ENCODE measurements around the gene CPZ.

Gene CPZ

DNA sequence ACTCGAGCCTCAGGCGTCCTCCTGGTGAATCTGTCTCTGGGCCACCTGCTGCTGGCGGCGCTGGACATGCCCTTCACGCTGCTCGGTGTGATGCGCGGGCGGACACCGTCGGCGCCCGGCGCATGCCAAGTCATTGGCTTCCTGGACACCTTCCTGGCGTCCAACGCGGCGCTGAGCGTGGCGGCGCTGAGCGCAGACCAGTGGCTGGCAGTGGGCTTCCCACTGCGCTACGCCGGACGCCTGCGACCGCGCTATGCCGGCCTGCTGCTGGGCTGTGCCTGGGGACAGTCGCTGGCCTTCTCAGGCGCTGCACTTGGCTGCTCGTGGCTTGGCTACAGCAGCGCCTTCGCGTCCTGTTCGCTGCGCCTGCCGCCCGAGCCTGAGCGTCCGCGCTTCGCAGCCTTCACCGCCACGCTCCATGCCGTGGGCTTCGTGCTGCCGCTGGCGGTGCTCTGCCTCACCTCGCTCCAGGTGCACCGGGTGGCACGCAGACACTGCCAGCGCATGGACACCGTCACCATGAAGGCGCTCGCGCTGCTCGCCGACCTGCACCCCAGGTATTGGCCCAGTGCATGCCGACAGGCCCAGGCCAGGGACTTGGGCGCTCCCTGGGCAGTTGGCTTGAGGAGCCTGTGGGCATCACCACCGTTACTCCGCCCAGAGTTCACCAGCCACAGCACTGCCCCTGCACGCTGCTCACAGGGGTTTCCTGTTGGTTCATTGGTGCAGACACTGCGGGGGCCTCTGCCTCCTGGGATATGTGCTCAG, 11.3 kb upstream of the CPZ start:
- DNase-seq (ENCODE audit: low spot score): no peak

GRCh38 chr4:8582016-8582415, 10.5 kb upstream of the CPZ start:
- no peak for DNase-seq (ENCODE audit: low spot score)

GRCh38 chr4:8582436-8582835, 10.1 kb upstream of the CPZ start:
- no peak for DNase-seq (ENCODE audit: low spot score)

DNA sequence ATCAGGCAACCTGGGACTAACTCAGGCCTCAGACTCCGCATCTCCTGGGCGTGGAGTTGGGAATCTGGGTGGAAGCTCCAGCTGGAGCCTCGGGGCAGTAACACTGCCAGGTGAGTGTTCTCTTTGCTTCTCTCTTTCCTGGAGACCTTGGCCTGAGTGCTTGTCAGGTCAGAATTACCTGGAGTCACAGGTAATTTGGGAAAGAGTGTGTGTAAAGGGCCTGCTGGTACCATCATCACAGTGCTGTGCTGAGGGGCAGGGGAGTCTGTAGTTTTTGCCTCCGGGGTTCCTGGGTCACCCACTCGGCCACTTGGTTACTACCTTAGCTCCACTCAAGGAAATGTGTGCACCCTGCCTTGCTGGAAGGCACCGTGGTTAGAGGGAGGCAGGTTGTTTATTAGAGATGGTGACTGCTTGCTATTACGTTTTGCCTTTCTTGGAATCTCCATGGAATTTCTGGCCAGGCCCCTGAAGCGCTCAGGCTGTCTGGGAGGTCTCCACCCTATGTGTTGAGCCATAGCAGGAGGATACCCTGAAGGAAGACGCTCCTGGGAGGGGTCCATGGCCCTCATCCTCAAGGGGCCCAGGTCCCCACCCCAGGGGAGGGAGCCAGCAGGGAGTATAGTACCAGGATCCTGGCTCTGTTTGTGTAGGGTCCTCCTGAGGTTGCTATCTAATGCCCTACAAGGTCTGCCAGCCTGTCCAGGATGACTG, 9.5 kb upstream of the CPZ start:
- no peak for DNase-seq (ENCODE audit: low spot score)

DNA sequence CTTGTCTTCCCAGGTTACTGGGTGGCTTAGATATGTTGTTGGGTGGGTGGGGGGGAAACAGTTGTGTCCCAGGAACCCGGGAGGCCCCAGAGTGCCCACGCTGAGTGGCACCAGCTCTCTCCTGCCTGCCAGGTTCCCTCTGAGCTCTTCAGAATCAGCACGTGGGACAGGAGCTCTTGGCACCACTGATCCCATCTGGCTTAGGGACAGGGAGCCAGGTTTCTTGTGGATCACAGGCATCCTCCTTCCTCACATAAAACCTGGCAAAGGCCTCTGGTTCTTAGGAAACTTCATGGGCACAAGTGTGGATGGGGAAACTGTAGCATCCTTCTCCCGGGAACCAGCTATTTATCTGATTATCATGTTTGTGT, 8.9 kb upstream of the CPZ start:
- DNase-seq (ENCODE audit: low spot score): no peak

- peak; percentile 55 for DNase-seq (ENCODE audit: low spot score)
Measured at GRCh38 chr4:8585186-8585585, 7.4 kb upstream of the CPZ start.

GRCh38 chr4:8585721-8586212, 6.8 kb upstream of the CPZ start:
- no peak for DNase-seq (ENCODE audit: low spot score)

DNA sequence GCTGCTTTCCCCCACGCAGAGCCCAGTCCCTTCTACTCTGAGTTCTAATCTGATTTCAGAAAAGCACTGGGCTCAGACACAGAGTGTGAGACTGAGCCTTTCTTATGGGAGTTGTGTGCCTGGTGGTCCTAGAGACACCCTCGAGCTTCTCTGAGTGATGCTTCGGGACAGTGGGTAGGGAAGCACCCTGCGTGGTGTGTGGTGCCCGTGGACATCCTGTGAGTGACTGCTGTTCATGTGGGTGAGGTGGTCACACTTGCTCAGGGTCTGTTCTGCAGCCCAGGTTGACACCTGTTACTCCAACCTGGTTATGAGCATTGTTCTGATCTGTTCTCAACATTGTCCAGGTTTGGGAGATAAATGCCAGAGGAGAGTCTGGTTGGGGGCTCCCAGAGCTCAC, 6.3 kb upstream of the CPZ start:
- DNase-seq (ENCODE audit: low spot score): no peak

GRCh38 chr4:8586671-8587468, 5.7 kb upstream of the CPZ start:
- DNase-seq (ENCODE audit: low spot score): no peak

DNA sequence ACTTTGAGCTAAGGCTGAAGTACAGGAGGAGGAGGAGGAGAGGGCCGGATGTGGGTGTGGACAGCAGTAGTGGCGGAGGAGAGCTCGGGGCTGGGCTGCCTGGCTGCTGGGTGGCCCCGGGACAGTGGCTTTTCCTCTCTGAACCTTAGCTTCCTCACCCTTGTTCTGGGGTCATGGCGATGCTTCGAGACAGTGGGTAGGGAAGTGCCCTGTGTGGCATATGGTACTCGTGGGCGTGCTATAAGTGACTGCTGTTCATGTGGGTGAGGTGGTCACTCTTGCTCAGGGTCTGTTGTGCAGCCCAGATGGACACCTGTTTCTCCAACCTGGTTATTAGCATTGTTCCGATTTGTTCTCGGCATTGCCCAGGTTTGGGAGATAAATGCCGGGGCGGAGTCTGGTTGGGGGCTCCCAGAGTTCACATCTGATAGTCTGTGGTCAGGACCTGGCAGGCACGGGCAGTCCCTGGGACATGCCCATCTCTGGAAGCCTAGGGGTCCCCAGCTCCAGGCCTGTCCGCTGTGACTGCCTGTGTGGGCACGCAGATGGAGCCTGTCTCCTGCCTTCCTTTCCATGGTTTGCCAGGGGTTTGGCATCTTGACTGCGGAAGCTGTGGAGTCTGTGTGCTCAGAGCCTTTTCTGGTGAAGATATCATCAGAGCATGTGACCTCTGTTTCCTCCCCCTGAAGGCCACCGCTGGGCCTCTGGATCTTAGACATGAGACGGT, 4.9 kb upstream of the CPZ start:
- no peak for DNase-seq (ENCODE audit: low spot score)

GRCh38 chr4:8588196-8588470, 4.4 kb upstream of the CPZ start:
- DNase-seq (ENCODE audit: low spot score): no peak

DNA sequence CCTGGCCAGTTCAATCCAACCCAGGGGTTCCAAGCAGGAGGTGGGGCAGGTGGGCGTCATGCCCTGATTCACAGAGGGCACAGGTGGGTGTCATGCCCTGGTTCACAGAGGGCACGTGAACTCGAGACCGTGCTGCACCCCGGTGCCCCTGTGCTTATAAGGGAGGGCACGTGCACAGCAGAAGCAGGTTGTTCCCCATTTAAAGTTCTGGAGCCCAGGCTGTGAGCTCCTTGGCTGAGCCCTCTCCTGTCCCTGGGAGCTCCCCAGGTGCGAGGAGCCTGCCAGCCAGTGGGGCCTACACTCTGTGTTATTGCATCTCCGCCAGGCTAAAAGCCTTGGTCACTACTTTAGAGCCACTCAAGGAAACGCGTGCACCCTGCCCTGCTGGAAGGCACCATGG, 3.2 kb upstream of the CPZ start:
- no peak for DNase-seq (ENCODE audit: low spot score)

DNA sequence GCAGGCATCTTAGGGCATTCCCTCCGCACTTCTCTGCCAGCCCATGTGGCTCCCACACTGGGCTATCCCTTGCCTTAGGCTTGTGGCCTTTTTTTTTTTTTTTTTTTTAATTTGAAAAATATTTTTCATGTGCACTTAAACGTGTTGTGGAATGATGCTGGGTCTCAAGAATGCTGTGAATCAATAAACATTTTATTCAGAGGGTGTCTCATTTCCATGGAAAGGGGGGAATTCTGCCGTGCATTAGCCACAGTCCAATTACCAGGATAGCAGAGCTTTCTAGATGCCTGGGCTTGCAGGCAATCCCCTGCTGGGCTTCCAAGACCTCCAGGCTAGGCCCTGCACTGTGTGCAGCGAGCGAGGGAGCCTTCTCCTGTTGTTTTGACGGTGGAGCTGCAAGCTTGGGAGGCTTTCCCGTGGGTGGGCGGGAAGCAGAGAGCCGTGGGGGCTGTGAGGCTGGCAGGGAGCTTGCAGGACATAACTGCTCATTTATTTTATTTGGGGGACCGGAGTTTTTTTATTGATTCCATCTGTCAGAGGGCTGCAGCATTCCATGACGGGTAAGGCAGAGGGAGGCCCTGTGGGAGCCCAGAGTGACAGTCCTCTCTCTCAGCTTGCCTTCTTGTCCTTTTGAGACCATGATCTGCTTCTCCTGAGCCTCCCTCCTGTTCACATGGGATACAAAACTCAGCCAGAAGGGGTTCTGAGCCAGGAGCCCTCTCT, 2.6 kb upstream of the CPZ start:
- DNase-seq (ENCODE audit: low spot score): no peak

DNA sequence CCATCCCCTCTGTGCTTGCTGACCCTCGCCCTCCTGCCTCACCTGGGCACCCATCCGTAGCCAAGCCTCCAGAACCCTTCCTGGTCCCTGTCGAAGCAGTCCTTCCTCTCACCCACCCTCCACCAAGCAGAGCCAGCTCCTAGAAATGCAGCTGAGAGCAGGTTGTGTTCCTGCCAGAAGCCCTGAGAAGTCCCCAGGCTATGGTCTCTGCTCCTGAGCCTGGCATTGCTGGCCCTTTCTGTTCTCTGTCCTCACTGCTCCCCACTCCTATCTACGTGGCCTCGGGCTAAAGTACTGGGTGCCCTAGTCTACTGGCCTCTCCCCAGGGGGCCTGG, 2.1 kb upstream of the CPZ start:
- no peak for DNase-seq (ENCODE audit: low spot score)

DNA sequence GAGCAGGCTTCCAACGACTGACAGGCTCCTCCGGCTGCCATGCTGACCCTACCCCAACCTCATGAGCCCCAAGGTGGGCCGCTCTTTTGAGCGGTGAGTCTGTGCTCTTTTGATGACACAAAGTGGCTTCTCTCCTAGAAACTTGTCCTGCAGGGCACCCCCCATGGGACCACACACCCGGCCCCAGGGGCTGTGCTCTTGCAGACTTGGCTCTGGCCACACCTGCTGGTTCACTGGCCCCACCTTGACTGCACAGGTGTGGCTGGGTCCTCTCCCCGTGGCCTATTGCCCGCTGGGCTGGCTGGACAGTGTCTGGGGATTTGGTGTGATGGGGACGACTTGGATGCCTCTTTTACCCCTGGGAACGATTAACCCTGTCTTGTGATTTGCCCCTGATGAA, 1.5 kb upstream of the CPZ start:
- DNase-seq (ENCODE audit: low spot score): no peak

- no peak for DNase-seq (ENCODE audit: low spot score)
Measured at GRCh38 chr4:8591626-8592365, 769 bp upstream of the CPZ start.

GRCh38 chr4:8593264-8594096, 915 bp downstream of the CPZ start:
- DNase-seq (ENCODE audit: low spot score): peak; percentile 42

- peak; percentile 92 for DNase-seq (ENCODE audit: low spot score)
Measured at GRCh38 chr4:8594097-8595038, 1.8 kb downstream of the CPZ start.

Data from iPS-NIHi11 (cell line).